Lower leg skin (tissue), 3 donors: Measurements from ENCODE around the gene C1QTNF3.

Experiments
- CTCF ChIP-seq, 3 donors: fragments of 450-650 bp; IDR thresholded peaks; one replicate each; pipeline ENCODE4 v1.5.1; 2016; ENCODE audit warnings: antibody characterized with exemption in 3 of 3, mild to moderate bottlenecking in 3 of 3, moderate library complexity in 2 of 3
- POLR2A ChIP-seq, 2 donors: fragments of 450-650 bp; IDR thresholded peaks; one replicate each; pipeline ENCODE4 v1.6.1; 2016 to 2017; ENCODE audit warnings: antibody characterized with exemption in 2 of 2, mild to moderate bottlenecking in 1 of 2, moderate library complexity in 1 of 2

- TF ChIP-seq CTCF (IDR thresholded peaks at IDR 0.05) (no peak), POLR2A (IDR thresholded peaks at IDR 0.05) (no peak)
Measured at GRCh38 chr5:34043099-34043876, at the start of gene C1QTNF3.
